ENCODE measurements around the gene MTMR2. TPM values are rescaled to one million over a fixed set of nuclear protein-coding genes. Genes with fewer than 3 reads are reported as not detected.

MTMR2 gene
- total and polyA plus RNA-seq, 9 of the 15 experiments (the other 6 are each of a cell fraction or from before 2014, with no cell fraction given), result 12.6 to 35.8 (median 25.2) TPM

- FAIRE-seq (no peak), DNase-seq (ENCODE audit: extremely low read depth in 1 of 4, low spot score in 3 of 4) (no peak), ATAC-seq (no peak)
- no peak for TF ChIP-seq FOXO4 (CRISPR knock-in tag; IDR thresholded peaks at IDR 0.05)
- no peak for TF ChIP-seq KAT7 (CRISPR knock-in tag; IDR thresholded peaks at IDR 0.05; ENCODE audit: borderline replicate concordance)
- TF ChIP-seq ZNF121 (CRISPR knock-in tag; conservative IDR thresholded peaks at IDR 0.05), result no peak
- TF ChIP-seq, protein P1, sequence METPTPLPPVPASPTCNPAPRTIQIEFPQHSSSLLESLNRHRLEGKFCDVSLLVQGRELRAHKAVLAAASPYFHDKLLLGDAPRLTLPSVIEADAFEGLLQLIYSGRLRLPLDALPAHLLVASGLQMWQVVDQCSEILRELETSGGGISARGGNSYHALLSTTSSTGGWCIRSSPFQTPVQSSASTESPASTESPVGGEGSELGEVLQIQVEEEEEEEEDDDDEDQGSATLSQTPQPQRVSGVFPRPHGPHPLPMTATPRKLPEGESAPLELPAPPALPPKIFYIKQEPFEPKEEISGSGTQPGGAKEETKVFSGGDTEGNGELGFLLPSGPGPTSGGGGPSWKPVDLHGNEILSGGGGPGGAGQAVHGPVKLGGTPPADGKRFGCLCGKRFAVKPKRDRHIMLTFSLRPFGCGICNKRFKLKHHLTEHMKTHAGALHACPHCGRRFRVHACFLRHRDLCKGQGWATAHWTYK (CRISPR knock-in tag; IDR thresholded peaks at IDR 0.05), result no peak
- no peak for TF ChIP-seq SIRT6 (IDR thresholded peaks at IDR 0.05; ENCODE audit: low read depth, low read length)
- TF ChIP-seq PRMT5 (CRISPR knock-in tag; IDR thresholded peaks at IDR 0.05), result no peak
- TF ChIP-seq PRPF4 (IDR thresholded peaks at IDR 0.05; ENCODE audit: insufficient read depth, low read depth, low read length, poor library complexity, severe bottlenecking), result no peak
- TF ChIP-seq ELF2 (CRISPR knock-in tag; IDR thresholded peaks at IDR 0.05), result no peak
- TF ChIP-seq, protein P2, sequence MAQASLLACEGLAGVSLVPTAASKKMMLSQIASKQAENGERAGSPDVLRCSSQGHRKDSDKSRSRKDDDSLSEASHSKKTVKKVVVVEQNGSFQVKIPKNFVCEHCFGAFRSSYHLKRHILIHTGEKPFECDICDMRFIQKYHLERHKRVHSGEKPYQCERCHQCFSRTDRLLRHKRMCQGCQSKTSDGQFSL (CRISPR knock-in tag; IDR thresholded peaks at IDR 0.05), result no peak
- TF ChIP-seq, protein P2 (tag; IDR thresholded peaks at IDR 0.05), result no peak
- WGBS (ENCODE audit: insufficient coverage, low coverage, missing lambda C conversion rate), result 93% methylated on average over 4 of the region's 4 CpGs
- Histone ChIP-seq H3K4me2 (ENCODE audit: insufficient read depth, low read length) (no peak overlapping the region), H3K27me3 (ENCODE audit: control insufficient read depth in 2 of 2, insufficient read depth in 2 of 2, low read length in 2 of 2) (no peaks in the 10 kb centered on the region), H3K9me3 (replicated peaks; ENCODE audit: control insufficient read depth, insufficient read depth, low read depth, low read length) (no peaks in the 10 kb centered on the region), H2AFZ (ENCODE audit: low read depth, low read length) (no peak overlapping the region), H3K9ac (ENCODE audit: insufficient read depth in 1 of 2, low read depth in 2 of 2, low read length in 2 of 2) (no peak overlapping the region), H3K79me2 (ENCODE audit: control insufficient read depth, insufficient read depth, low read length) (no peaks in the 10 kb centered on the region), H3K4me1 (replicated peaks in 1 of 2; ENCODE audit: control insufficient read depth in 2 of 2, insufficient read depth in 2 of 2, low read length in 2 of 2) (no peaks in the 10 kb centered on the region), H3K27ac (ENCODE audit: extremely low read depth, low read depth, low read length) (no peak overlapping the region), H3K36me3 (ENCODE audit: control insufficient read depth, insufficient read depth, low read length) (peaks cover 18% of the 10 kb centered on the region; the same call in 1 of the 3 replicates), H4K20me1 (replicated peaks; ENCODE audit: control insufficient read depth, insufficient read depth, low read length) (no peaks in the 10 kb centered on the region), H3K4me3 (no peak overlapping the region), H3K9me1 (ENCODE audit: control insufficient read depth, insufficient read depth, low read length) (no peaks in the 10 kb centered on the region)
- in situ Hi-C loops (cut with MboI), result no loop called here
- ChIA-PET POLR2A (no interaction called here), CTCF (ENCODE audit: low intra/inter-chr PET ratio) (no interaction called here)
- BruUV-seq (replicated peaks), result no TSS peak
- intact Hi-C loops (cut with micrococcal nuclease), result no loop called here
Measured at GRCh38 chr11:95888852-95889251, 35.1 kb downstream of the MTMR2 start.
